ENCODE data around the gene TPGS1.
A peak's percentile ranks its signal among the peaks of the same experiment; 100 is the strongest.

TPGS1 gene

GRCh38 chr19:507286-508203, at the start of gene TPGS1:
Gene TPGS1, plus strand, starts transcription at chr19:507497. Its CDS starts 10 bp downstream, at chr19:507507.
- ATAC-seq = peak; percentile 60 to 63

GRCh38 chr19:457636-458035, 49.7 kb upstream of the TPGS1 start:
- no peak for ATAC-seq

GRCh38 chr19:458091-459042, 48.9 kb upstream of the TPGS1 start:
- no peak for ATAC-seq

- ATAC-seq = peak in 1 of 2 donors; percentile 36
Observed at GRCh38 chr19:459724-460511, 47.4 kb upstream of the TPGS1 start.

GRCh38 chr19:460877-461720, 46.2 kb upstream of the TPGS1 start, which contains the start of gene SHC2:
Gene SHC2, minus strand, starts transcription at chr19:461033. Its CDS starts 37 bp downstream, at chr19:460996.
- ATAC-seq = no peak

GRCh38 chr19:461721-462551, 45.4 kb upstream of the TPGS1 start:
- ATAC-seq = no peak

GRCh38 chr19:463483-464207, 43.7 kb upstream of the TPGS1 start:
- ATAC-seq = no peak

- ATAC-seq = no peak
Observed at GRCh38 chr19:464208-464545, 43.1 kb upstream of the TPGS1 start.

GRCh38 chr19:465056-465816, 42.1 kb upstream of the TPGS1 start:
- ATAC-seq = no peak

- no peak for ATAC-seq
Observed at GRCh38 chr19:467554-467953, 39.7 kb upstream of the TPGS1 start.

GRCh38 chr19:468587-469256, 38.6 kb upstream of the TPGS1 start:
- ATAC-seq = no peak

GRCh38 chr19:469833-470232, 37.5 kb upstream of the TPGS1 start:
- no peak for ATAC-seq

GRCh38 chr19:470701-471100, 36.6 kb upstream of the TPGS1 start:
- no peak for ATAC-seq

- no peak for ATAC-seq
Observed at GRCh38 chr19:472005-472858, 35.1 kb upstream of the TPGS1 start.

GRCh38 chr19:474126-475078, 32.9 kb upstream of the TPGS1 start:
- no peak for ATAC-seq

- ATAC-seq = no peak
Observed at GRCh38 chr19:475360-475759, 31.9 kb upstream of the TPGS1 start.
